GM12878 (cell line): ENCODE measurements around the gene NTF4. TPM values are rescaled to one million over a fixed set of nuclear protein-coding genes. Genes with fewer than 3 reads are reported as not detected.

Experiments used
- ATAC-seq: fragments of 200-7000 bp; cut with Tn5 transposase; 3 replicates; pipeline ENCODE4 v1.9.1; 2020; ENCODE audit warnings: mild to moderate bottlenecking, moderate library complexity
- BruUV-seq: library from RNA; stranded (reverse); fragments of 400-500 nt; replicated peaks from 2 replicates; lab custom pipeline; 2021; lab: Mats Ljungman, UMichigan
- CTCF ChIA-PET: fragments of 300-600 bp; sonication (Branson Sonifier 250); formaldehyde crosslinking; extraction: SDS; loops from one replicate; lab custom pipeline; 2021; ENCODE audit warnings: inconsistent platforms; lab: Yijun Ruan, JAX
- POLR2A ChIA-PET: fragments of 350-600 bp; formaldehyde crosslinking; extraction: SDS; loops from one replicate; lab custom pipeline; 2021; ENCODE audit warnings: inconsistent platforms; lab: Charles Lee
- RAD21 ChIA-PET: fragments of 300-600 bp; sonication (Branson Sonifier 250); formaldehyde crosslinking; loops from one replicate; lab custom pipeline; 2023; ENCODE audit warnings: antibody characterized with exemption; ENCODE audit not compliant: unreplicated experiment; lab: Charles Lee
- SMC1A ChIA-PET: fragments of 300-600 bp; sonication (Branson Sonifier 250); formaldehyde crosslinking; loops from one replicate; lab custom pipeline; 2023; ENCODE audit not compliant: unreplicated experiment, uncharacterized antibody; lab: Charles Lee
- DNase-seq: peaks from one replicate; pipeline ENCODE4 v3.0.0-alpha.2; 2011; ENCODE audit warnings: low read depth, low spot score
- FAIRE-seq: peaks from 3 replicates; lab custom pipeline; 2011; peaks lifted over from hg19 to GRCh38; lab: Jason Lieb, UNC
- H2AFZ ChIP-seq: 2 replicates; pipeline ENCODE4 v1.6.0; 2011; ENCODE audit warnings: low read depth, low read length, control low read depth; ENCODE audit not compliant: control insufficient read depth
- H3K27ac ChIP-seq: 2 replicates; pipeline ENCODE4 v1.5.1; 2011; ENCODE audit warnings: control low read depth; ENCODE audit not compliant: control insufficient read depth, insufficient read depth
- H3K27me3 ChIP-seq, 2 experiments: replicated peaks in 1 of 2; 2 replicates each; pipeline versions ENCODE4 v1.6.0 to v1.6.1; 2011; ENCODE audit warnings: low read length in 1 of 2; ENCODE audit not compliant: control insufficient read depth in 2 of 2, insufficient read depth in 2 of 2
- H3K36me3 ChIP-seq, 2 experiments: 2 replicates each; pipeline ENCODE4 v1.5.1; 2011; ENCODE audit warnings: low read length in 1 of 2; ENCODE audit not compliant: control insufficient read depth in 2 of 2, insufficient read depth in 2 of 2
- H3K4me1 ChIP-seq: 2 replicates; pipeline ENCODE4 v1.6.1; 2011; ENCODE audit warnings: mild to moderate bottlenecking, low read length, moderate library complexity, mixed read lengths; ENCODE audit not compliant: control insufficient read depth, insufficient read depth
- H3K4me2 ChIP-seq: 2 replicates; pipeline ENCODE4 v1.6.0; 2011; ENCODE audit warnings: control low read depth; ENCODE audit not compliant: control insufficient read depth, insufficient read depth
- H3K4me3 ChIP-seq: fragments of 200-600 bp; sonication (generic); 2 replicates; pipeline ENCODE4 v1.5.1; 2016
- H3K79me2 ChIP-seq: 2 replicates; pipeline ENCODE4 v1.6.0; 2011; ENCODE audit warnings: low read length; ENCODE audit not compliant: control insufficient read depth, insufficient read depth
- H3K9ac ChIP-seq: 2 replicates; pipeline ENCODE4 v1.8.0; 2011; ENCODE audit warnings: low read length, control low read depth, mixed read lengths; ENCODE audit not compliant: control insufficient read depth, insufficient read depth
- H3K9me3 ChIP-seq: replicated peaks from 3 replicates; pipeline ENCODE4 v1.5.1; 2011; ENCODE audit warnings: mild to moderate bottlenecking, low read length; ENCODE audit not compliant: control insufficient read depth, insufficient read depth
- H4K20me1 ChIP-seq: 2 replicates; pipeline ENCODE4 v1.6.0; 2011; ENCODE audit not compliant: control insufficient read depth, insufficient read depth
- E4F1 ChIP-seq: fragments of 450-650 bp; IDR thresholded peaks from 2 replicates; pipeline ENCODE4 v1.6.1; 2018; ENCODE audit warnings: borderline replicate concordance, mild to moderate bottlenecking; ENCODE audit not compliant: partially characterized antibody
- POLR2AphosphoS5 ChIP-seq: IDR thresholded peaks from 2 replicates; pipeline ENCODE4 v1.6.1; 2011; ENCODE audit warnings: mild to moderate bottlenecking, low read length, inconsistent platforms
- WGBS: methylation state at CpG from one replicate; pipeline ENCODE4 v1.1.6; 2016; ENCODE audit warnings: low lambda C conversion rate; ENCODE audit not compliant: insufficient replicate concordance, insufficient coverage; ENCODE audit errors: missing lambda C conversion rate; 5-methylcytosine and 5-hydroxymethylcytosine counted together
- in situ Hi-C: fragments of 300-500 bp; cut with MboI; formaldehyde crosslinking; loops from 9 replicates; pipeline ENCODE4 v1.14.3; 2018; ENCODE audit warnings: mixed read lengths
- intact Hi-C: fragments of 100-400 bp; cut with micrococcal nuclease; formaldehyde crosslinking; loops from one replicate; pipeline ENCODE4 v1.14.2; 2022; ENCODE audit not compliant: unreplicated experiment
- polyA plus RNA-seq, 11 experiments: library from polyadenylated mRNA; depleted of rRNA in 4 of 11; unstranded in 6 of 11; stranded (reverse) in 5 of 11; fragments of >200 nt; fragmentation: Nextera tagmentation in 4 of 11; fragmentation: Illumina TruSeq in 1 of 11; extraction: Ambion mirVana in 4 of 11; extraction: Trizol in 1 of 11; gene quantifications; 1 replicate in 1 of 11; 2 replicates in 10 of 11; pipeline versions ENCODE4 v1.2.1 to v1.2.3, GENCODE V29; 2011 to 2016; ENCODE audit warnings: inconsistent platforms in 2 of 11, missing spikeins in 2 of 11, low read depth in 1 of 11
- total RNA-seq, 4 experiments: library from RNA; depleted of rRNA in 3 of 4; stranded (reverse); fragments of >200 nt in 3 of 4; fragmentation: Illumina TruSeq in 1 of 4; extraction: Trizol in 1 of 4; gene quantifications; 2 replicates each; pipeline versions ENCODE4 v1.2.1 to v1.2.3, GENCODE V29; 2013 to 2021
- TF ChIP-seq, protein P1 (sequence below): IDR thresholded peaks from 2 replicates; pipeline ENCODE4 v1.6.1; 2011; ENCODE audit warnings: borderline replicate concordance, low read depth, mild to moderate bottlenecking, moderate library complexity, low read length; ENCODE audit not compliant: insufficient read depth, poor library complexity, severe bottlenecking

NTF4 gene
- total and polyA plus RNA-seq, 10 of the 15 experiments (the other 5 are each of a cell fraction or from before 2014, with no cell fraction given), result not detected

DNA sequence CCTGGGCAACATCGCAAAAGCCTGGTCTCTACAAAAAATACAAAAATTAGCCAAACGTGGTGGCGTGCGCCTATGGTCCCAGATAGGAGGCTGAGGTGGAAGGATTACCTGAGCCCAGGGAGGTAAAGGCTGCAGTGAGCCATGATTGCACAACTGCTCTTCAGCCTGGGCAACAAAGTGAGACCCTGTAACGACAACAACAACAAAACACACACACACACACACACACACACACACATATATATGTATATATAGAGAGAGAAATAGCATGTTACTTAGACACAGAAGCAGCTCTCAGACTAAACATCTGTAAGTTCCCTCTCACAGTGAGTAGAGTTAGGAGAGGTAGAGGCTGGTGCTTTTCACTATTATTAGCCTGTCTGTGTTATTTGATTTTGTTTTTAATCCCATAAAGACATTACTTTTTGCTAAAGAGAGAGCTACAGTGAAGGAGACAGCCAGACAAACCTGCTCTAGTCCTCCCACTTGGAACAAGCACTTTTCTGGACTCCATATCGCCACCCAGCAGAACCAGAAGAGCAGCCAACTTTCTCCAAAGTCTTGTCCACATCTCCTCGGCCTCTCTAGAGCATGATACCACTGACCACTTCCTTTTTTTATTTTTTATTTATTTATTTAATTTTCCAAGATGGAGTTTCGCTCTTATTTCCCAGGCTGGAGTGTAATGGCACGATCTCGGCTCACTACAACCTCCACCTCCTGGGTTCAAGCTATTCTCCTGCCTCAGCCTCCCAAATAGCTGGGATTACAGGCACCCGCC lies 46.8 kb upstream of the NTF4 start:
- no TSS peak for BruUV-seq
- DNase-seq (no peak), FAIRE-seq (no peak), ATAC-seq (no peak)
- TF ChIP-seq E4F1, result no peak
- peak; percentile 45; the same call in 1 of the 2 replicates for TF ChIP-seq POLR2AphosphoS5
- TF ChIP-seq, protein P1, sequence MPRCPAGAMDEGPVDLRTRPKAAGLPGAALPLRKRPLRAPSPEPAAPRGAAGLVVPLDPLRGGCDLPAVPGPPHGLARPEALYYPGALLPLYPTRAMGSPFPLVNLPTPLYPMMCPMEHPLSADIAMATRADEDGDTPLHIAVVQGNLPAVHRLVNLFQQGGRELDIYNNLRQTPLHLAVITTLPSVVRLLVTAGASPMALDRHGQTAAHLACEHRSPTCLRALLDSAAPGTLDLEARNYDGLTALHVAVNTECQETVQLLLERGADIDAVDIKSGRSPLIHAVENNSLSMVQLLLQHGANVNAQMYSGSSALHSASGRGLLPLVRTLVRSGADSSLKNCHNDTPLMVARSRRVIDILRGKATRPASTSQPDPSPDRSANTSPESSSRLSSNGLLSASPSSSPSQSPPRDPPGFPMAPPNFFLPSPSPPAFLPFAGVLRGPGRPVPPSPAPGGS, result peak; percentile 48
- Histone ChIP-seq H3K4me3 (no peak overlapping the region), H4K20me1 (no peaks in the 10 kb centered on the region), H2AFZ (no peak overlapping the region), H3K27ac (no peak overlapping the region), H3K27me3 (no peaks in the 10 kb centered on the region), H3K9ac (no peak overlapping the region), H3K36me3 (peaks cover under 1 to 21% of the 10 kb centered on the region in 2 experiments; a peak in 3 of 4 replicates), H3K4me2 (no peak overlapping the region), H3K4me1 (peaks cover 4% of the 10 kb centered on the region), H3K9me3 (no peaks in the 10 kb centered on the region), H3K79me2 (no peaks in the 10 kb centered on the region)
- SMC1A ChIA-PET, result no interaction called here
- intact Hi-C loops, result no loop called here
- CTCF ChIA-PET, result interaction anchor here (0.7 to 2.0 kb wide), 2 partner anchors 11 to 13 kb away, joined by 3 to 12 read pairs; no protein-coding TSS in a partner anchor
- RAD21 ChIA-PET, result interaction anchor here (0.9 kb wide), 1 partner anchor 14 kb away, joined by 4 read pairs; no protein-coding TSS in a partner anchor
- 89% methylated on average over 11 of the region's 11 CpGs for WGBS
- POLR2A ChIA-PET, result no interaction called here
- in situ Hi-C loops, result no loop called here
